HepG2 (cell line): ENCODE data around the gene SYNJ2. TPM values are rescaled to one million over a fixed set of nuclear protein-coding genes. Genes with fewer than 3 reads are reported as not detected.

Experiments used
- CREBL2 ChIP-seq: sonication (generic); formaldehyde crosslinking; IDR thresholded peaks from 2 replicates; pipeline ENCODE4 v1.8.1; 2023; ENCODE audit warnings: missing genetic modification reagents, mild to moderate bottlenecking, borderline replicate concordance
- ETV5 ChIP-seq: IDR thresholded peaks from 2 replicates; pipeline ENCODE4 v1.6.1; 2018; ENCODE audit warnings: missing biosample characterization, missing genetic modification reagents, inconsistent platforms, borderline replicate concordance
- LRRFIP1 ChIP-seq: sonication (generic); formaldehyde crosslinking; conservative IDR thresholded peaks from 2 replicates; pipeline ENCODE4 v1.4.0; 2020; ENCODE audit warnings: missing genetic modification reagents
- NR2F2 ChIP-seq: IDR thresholded peaks from 2 replicates; pipeline ENCODE4 v1.6.1; 2012; ENCODE audit warnings: low read depth, inconsistent platforms, borderline replicate concordance
- ONECUT2 ChIP-seq: sonication (generic); formaldehyde crosslinking; IDR thresholded peaks from 2 replicates; pipeline ENCODE4 v1.4.0; 2020; ENCODE audit warnings: missing genetic modification reagents
- RCOR2 ChIP-seq: IDR thresholded peaks from 2 replicates; pipeline ENCODE4 v1.6.1; 2016; ENCODE audit warnings: missing biosample characterization, missing genetic modification reagents
- REPIN1 ChIP-seq: sonication (generic); formaldehyde crosslinking; IDR thresholded peaks from 2 replicates; pipeline ENCODE4 v1.8.0; 2022; ENCODE audit warnings: missing genetic modification reagents, low read depth, mild to moderate bottlenecking, borderline replicate concordance
- REXO4 ChIP-seq: sonication (generic); formaldehyde crosslinking; IDR thresholded peaks from 2 replicates; pipeline ENCODE4 v1.8.0; 2022; ENCODE audit warnings: missing genetic modification reagents, mild to moderate bottlenecking, borderline replicate concordance
- RNF2 ChIP-seq: fragments of 450-650 bp; conservative IDR thresholded peaks from 2 replicates; pipeline ENCODE4 v1.6.1; 2016; ENCODE audit warnings: low read depth
- THAP11 ChIP-seq: IDR thresholded peaks from 2 replicates; pipeline ENCODE4 v1.6.1; 2016; ENCODE audit warnings: missing biosample characterization, missing genetic modification reagents
- USF2 ChIP-seq, 2 experiments: sonication (generic) in 1 of 2; formaldehyde crosslinking in 1 of 2; IDR thresholded peaks; 2 replicates each; pipeline versions ENCODE4 v1.5.1 to v1.6.1; 2011 to 2020; ENCODE audit warnings: borderline replicate concordance in 1 of 2, low read depth in 1 of 2, low read length in 1 of 2, mild to moderate bottlenecking in 1 of 2, missing genetic modification reagents in 1 of 2, moderate library complexity in 1 of 2
- ZMAT3 ChIP-seq: sonication (generic); formaldehyde crosslinking; conservative IDR thresholded peaks from 2 replicates; pipeline ENCODE4 v1.7.0; 2021; ENCODE audit warnings: missing genetic modification reagents
- ZNF136 ChIP-seq: sonication (generic); formaldehyde crosslinking; IDR thresholded peaks from 2 replicates; pipeline ENCODE4 v1.8.1; 2022; ENCODE audit warnings: low read depth, mild to moderate bottlenecking, moderate library complexity, missing genetic modification reagents
- ZNF276 ChIP-seq: sonication (generic); formaldehyde crosslinking; IDR thresholded peaks from 2 replicates; pipeline ENCODE4 v1.4.0; 2020; ENCODE audit warnings: mild to moderate bottlenecking, low read depth, missing genetic modification reagents
- ZNF460 ChIP-seq: sonication (generic); formaldehyde crosslinking; IDR thresholded peaks from 2 replicates; pipeline ENCODE4 v1.5.1; 2020; ENCODE audit warnings: missing genetic modification reagents, mild to moderate bottlenecking, borderline replicate concordance
- ZNF513 ChIP-seq: sonication (generic); formaldehyde crosslinking; conservative IDR thresholded peaks from 2 replicates; pipeline ENCODE4 v1.5.0; 2020; ENCODE audit warnings: missing genetic modification reagents
- ZNF567 ChIP-seq: sonication (generic); formaldehyde crosslinking; IDR thresholded peaks from 2 replicates; pipeline ENCODE4 v1.8.1; 2023; ENCODE audit warnings: mild to moderate bottlenecking, missing genetic modification reagents, borderline replicate concordance
- ZNF766 ChIP-seq: sonication (generic); formaldehyde crosslinking; IDR thresholded peaks from 2 replicates; pipeline ENCODE4 v1.5.0; 2020; ENCODE audit warnings: missing genetic modification reagents, borderline replicate concordance
- ZNF781 ChIP-seq: sonication (generic); formaldehyde crosslinking; IDR thresholded peaks from 2 replicates; pipeline ENCODE4 v1.5.1; 2020; ENCODE audit warnings: borderline replicate concordance, mild to moderate bottlenecking, missing genetic modification reagents; ENCODE audit errors: not compliant biosample characterization
- ZNF788 ChIP-seq: sonication (generic); formaldehyde crosslinking; IDR thresholded peaks from 2 replicates; pipeline ENCODE4 v1.5.0; 2020; ENCODE audit warnings: mild to moderate bottlenecking, missing genetic modification reagents, borderline replicate concordance
- polyA plus RNA-seq, 8 experiments: library from polyadenylated mRNA; depleted of rRNA in 3 of 8; stranded (reverse) in 7 of 8; unstranded in 1 of 8; fragments of >200 nt; fragmentation: Illumina TruSeq in 4 of 8; extraction: Trizol in 4 of 8; gene quantifications; 2 replicates each; pipeline versions ENCODE4 v1.2.1 to v1.2.3, GENCODE V29; 2011 to 2016; ENCODE audit warnings: low read depth in 4 of 8, missing spikeins in 1 of 8, mixed read lengths in 1 of 8; ENCODE audit not compliant: insufficient read depth in 1 of 8
- total RNA-seq, 5 experiments: library from RNA; depleted of rRNA; stranded (reverse); fragments of >200 nt; fragmentation: Illumina TruSeq; extraction: Trizol; gene quantifications; 2 replicates each; pipeline ENCODE4 v1.2.3, GENCODE V29; 2016; ENCODE audit warnings: low read depth in 1 of 5

The SYNJ2 gene
- total and polyA plus RNA-seq, 2 of the 13 experiments (the other 11 are each of a cell fraction or from before 2014, with no cell fraction given), result 39.1 to 57.6 TPM

GRCh38 chr6:157982102-157982562 is 469 bp downstream of the SYNJ2 start (continued):
- TF ChIP-seq LRRFIP1 (no peak), ZNF766 (no peak), ZNF781 (no peak), ETV5 (no peak), ZMAT3 (no peak), THAP11 (CRISPR knock-in tag) (no peak), ZNF136 (CRISPR knock-in tag) (no peak), NR2F2 (no peak), RCOR2 (CRISPR knock-in tag) (no peak), RNF2 (0 out of 2 replicates have a peak, but pooled peaks have one; percentile 24), REPIN1 (CRISPR knock-in tag) (no peak), ZNF788 (no peak), ZNF276 (CRISPR knock-in tag) (no peak), ONECUT2 (no peak), ZNF567 (CRISPR knock-in tag) (no peak), REXO4 (CRISPR knock-in tag) (no peak), ZNF513 (CRISPR knock-in tag) (0 out of 2 replicates have a peak, but pooled peaks have one; percentile 13), ZNF460 (CRISPR knock-in tag) (no peak), CREBL2 (CRISPR knock-in tag) (no peak), USF2 (IDR thresholded peaks at IDR 0.05; ENCODE audit: low read depth, low read length) (no peak), USF2 (CRISPR knock-in tag; IDR thresholded peaks at IDR 0.05; ENCODE audit: borderline replicate concordance) (no peak)
